AG04450 (cell line): ENCODE measurements around the gene ZNF276. TPM values are rescaled to one million over a fixed set of nuclear protein-coding genes. Genes with fewer than 3 reads are reported as not detected.

Experiments used
- CTCF ChIA-PET: fragments of 300-600, 350-600 bp; formaldehyde crosslinking; extraction: SDS; loops from one replicate; lab custom pipeline; 2022; ENCODE audit warnings: antibody characterized with exemption, inconsistent platforms; lab: Charles Lee
- POLR2A ChIA-PET: fragments of 350-600 bp; formaldehyde crosslinking; extraction: SDS; loops from one replicate; lab custom pipeline; 2021; ENCODE audit warnings: antibody characterized with exemption, inconsistent platforms; lab: Yijun Ruan, JAX
- DNase-seq: peaks from one replicate; pipeline ENCODE4 v3.0.0-alpha.2; 2011; ENCODE audit warnings: low read depth, low spot score
- H3K27ac ChIP-seq: one replicate; pipeline ENCODE4 v1.5.1; 2012; ENCODE audit warnings: low read depth, low read length, control low read depth
- H3K27me3 ChIP-seq: one replicate; pipeline ENCODE4 v1.6.0; 2012; ENCODE audit warnings: low read length; ENCODE audit not compliant: control insufficient read depth, insufficient read depth
- H3K4me3 ChIP-seq: 2 replicates; pipeline ENCODE4 v1.5.1; 2011; ENCODE audit warnings: mild to moderate bottlenecking, low read depth, low read length, control low read depth
- H3K9me3 ChIP-seq: 2 replicates; pipeline ENCODE4 v1.5.1; 2012; ENCODE audit warnings: low read length; ENCODE audit not compliant: control insufficient read depth, insufficient read depth
- polyA plus RNA-seq: library from polyadenylated mRNA; depleted of rRNA; stranded (reverse); fragments of >200 nt; gene quantifications from 2 replicates; pipeline ENCODE4 v1.2.3, GENCODE V29; 2011
- TF ChIP-seq, protein P1 (sequence below): IDR thresholded peaks from 2 replicates; pipeline ENCODE4 v1.5.1; 2011; ENCODE audit warnings: low read depth, low read length, control low read depth, inconsistent platforms

Gene ZNF276
- polyA plus RNA-seq, 1 experiment = 5.0 TPM

DNA sequence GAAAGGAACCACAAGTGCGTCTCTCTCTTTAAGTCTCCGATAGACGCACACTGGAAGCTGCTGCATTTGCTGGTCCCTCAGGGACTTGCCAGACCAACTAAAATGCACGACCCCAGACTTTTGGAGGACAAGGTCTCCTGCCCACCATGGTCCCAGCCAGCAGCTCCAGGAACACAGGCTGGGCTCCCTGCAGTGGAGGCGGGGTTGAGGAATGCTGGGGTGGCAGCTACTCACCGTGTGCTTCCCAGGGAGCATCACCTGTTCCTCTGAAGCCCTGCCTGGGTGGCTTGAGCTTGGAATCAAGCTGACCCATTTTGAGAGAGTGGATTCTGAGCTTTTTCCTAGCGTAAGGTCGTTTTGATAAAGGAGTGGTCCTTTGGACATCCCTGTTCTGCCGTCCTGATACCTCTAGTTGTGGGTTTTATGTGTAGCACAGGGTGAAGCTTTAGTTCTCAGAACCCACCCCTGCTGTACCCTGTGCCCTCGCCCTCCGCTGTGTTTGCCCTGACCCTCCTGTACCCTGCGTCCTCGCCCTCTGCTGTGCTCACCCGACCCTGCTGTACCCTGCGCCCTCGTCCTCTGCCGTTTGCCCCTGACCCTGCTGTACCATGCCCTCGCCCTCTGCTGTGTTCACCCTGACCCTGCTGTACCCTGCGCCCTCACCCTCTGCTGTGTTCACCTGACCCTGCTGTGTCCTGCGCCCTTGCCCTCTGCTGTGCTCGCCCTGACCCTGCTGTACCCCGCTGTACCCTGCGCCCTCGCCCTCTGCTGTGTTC, 11.0 kb downstream of the ZNF276 start:
- no peaks in the 10 kb centered on the region; the same call in 1 of the 2 replicates for H3K9me3 ChIP-seq
- ChIA-PET CTCF (interaction anchor here (1.5 kb wide), 1 partner anchor 129 kb away, joined by 3 read pairs; no protein-coding TSS in a partner anchor), POLR2A (no interaction called here)
- no peak overlapping the region for H3K4me3 ChIP-seq
- TF ChIP-seq, protein P1, sequence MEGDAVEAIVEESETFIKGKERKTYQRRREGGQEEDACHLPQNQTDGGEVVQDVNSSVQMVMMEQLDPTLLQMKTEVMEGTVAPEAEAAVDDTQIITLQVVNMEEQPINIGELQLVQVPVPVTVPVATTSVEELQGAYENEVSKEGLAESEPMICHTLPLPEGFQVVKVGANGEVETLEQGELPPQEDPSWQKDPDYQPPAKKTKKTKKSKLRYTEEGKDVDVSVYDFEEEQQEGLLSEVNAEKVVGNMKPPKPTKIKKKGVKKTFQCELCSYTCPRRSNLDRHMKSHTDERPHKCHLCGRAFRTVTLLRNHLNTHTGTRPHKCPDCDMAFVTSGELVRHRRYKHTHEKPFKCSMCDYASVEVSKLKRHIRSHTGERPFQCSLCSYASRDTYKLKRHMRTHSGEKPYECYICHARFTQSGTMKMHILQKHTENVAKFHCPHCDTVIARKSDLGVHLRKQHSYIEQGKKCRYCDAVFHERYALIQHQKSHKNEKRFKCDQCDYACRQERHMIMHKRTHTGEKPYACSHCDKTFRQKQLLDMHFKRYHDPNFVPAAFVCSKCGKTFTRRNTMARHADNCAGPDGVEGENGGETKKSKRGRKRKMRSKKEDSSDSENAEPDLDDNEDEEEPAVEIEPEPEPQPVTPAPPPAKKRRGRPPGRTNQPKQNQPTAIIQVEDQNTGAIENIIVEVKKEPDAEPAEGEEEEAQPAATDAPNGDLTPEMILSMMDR = no peak
- H3K27me3 ChIP-seq = no peaks in the 10 kb centered on the region
- H3K27ac ChIP-seq = no peak overlapping the region
- no peak for DNase-seq

DNA sequence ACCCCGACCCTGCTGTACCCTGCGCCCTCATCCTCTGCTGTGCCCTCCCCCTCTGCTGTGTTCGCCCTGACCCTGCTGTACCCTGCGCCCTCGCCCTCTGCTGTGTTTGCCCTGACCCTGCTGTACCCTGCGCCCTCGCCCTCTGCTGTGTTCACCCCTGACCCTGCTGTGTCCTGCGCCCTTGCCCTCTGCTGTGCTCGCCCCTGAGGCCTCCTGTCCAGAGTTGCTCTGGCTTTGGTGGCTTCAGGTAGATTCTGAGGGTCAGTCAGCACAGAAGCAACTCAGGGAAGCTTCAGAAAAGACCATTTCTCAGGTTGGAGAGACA, 11.5 kb downstream of the ZNF276 start:
- TF ChIP-seq, protein P1 = no peak
- POLR2A ChIA-PET = no interaction called here
- CTCF ChIA-PET = interaction anchor here (1.5 kb wide), 1 partner anchor 128 kb away, joined by 3 read pairs; no protein-coding TSS in a partner anchor

DNA sequence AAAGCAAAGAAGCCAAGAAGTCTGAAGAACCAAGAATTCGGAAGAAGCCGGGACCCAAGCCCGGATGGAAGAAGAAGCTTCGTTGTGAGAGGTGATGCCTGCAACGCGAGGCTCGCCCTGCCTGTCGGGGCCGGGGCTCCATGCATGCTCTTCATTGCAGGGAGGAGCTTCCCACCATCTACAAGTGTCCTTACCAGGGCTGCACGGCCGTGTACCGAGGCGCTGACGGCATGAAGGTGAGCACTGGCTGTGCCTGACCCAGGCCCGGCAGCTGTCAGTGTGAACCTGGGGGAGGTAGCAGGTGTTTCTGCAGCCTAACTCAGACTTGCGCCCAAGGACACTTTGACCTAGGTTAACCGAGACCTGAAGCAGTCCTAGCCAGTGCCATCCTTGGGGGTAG, 12.0 kb downstream of the ZNF276 start:
- CTCF ChIA-PET = no interaction called here

More for the DNA sequence above, 11.5 kb downstream of the ZNF276 start:
- no peak for DNase-seq
- Histone ChIP-seq H3K27ac (no peak overlapping the region), H3K4me3 (no peak overlapping the region), H3K9me3 (no peaks in the 10 kb centered on the region; the same call in 1 of the 2 replicates), H3K27me3 (no peaks in the 10 kb centered on the region)

DNA sequence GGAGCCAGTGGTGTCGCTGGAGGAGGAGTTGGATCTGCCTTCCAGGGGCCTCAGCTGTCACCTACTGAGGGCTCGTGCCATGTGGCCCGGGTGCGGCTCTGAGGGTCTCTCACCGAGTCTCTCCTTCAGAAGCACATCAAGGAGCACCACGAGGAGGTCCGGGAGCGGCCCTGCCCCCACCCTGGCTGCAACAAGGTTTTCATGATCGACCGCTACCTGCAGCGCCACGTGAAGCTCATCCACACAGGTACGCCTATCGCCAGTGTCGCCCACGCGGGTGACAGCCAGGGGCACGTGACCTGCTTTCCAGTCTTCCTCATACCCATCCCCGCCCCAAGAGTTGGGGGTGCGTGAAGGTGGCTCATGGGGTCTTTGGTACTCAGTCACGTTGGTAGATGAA, 12.5 kb downstream of the ZNF276 start:
- ChIA-PET CTCF (no interaction called here), POLR2A (no interaction called here)
- no peaks in the 10 kb centered on the region; the same call in 1 of the 2 replicates for H3K9me3 ChIP-seq
- TF ChIP-seq, protein P1 = no peak
- no peaks in the 10 kb centered on the region for H3K27me3 ChIP-seq
- no peak for DNase-seq
- no peak overlapping the region for H3K27ac ChIP-seq
- no peak overlapping the region for H3K4me3 ChIP-seq

More for the DNA sequence above, 12.0 kb downstream of the ZNF276 start:
- TF ChIP-seq, protein P1 = no peak
- Histone ChIP-seq H3K27ac (no peak overlapping the region), H3K27me3 (no peaks in the 10 kb centered on the region), H3K4me3 (no peak overlapping the region), H3K9me3 (no peaks in the 10 kb centered on the region; the same call in 1 of the 2 replicates)
- no peak for DNase-seq
- POLR2A ChIA-PET = no interaction called here

DNA sequence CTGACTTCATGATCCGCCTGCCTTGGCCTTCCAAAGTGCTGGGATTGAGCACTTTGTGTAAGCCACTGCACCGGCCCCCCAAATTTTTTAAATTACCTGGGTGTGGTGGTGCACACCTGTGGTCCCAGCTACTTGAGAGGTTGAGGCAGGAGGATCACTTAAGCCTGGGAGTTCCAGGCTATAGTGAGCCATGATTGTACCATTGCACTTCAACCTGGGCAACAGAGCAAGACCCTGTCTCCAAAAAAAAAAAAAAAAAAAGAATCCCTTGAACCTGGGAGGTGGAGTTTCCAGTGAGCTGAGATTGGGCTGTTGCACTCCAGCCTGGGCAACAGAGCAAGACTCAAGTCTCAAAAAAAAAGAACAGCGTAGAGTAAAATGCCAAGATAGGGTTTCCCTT, 15.2 kb downstream of the ZNF276 start:
- ChIA-PET CTCF (interaction anchor here (1.5 kb wide), 1 partner anchor 124 kb away, joined by 6 read pairs; no protein-coding TSS in a partner anchor), POLR2A (no interaction called here)
- Histone ChIP-seq H3K4me3 (no peak overlapping the region), H3K9me3 (no peaks in the 10 kb centered on the region; the same call in 1 of the 2 replicates), H3K27ac (no peak overlapping the region), H3K27me3 (no peaks in the 10 kb centered on the region)
- no peak for DNase-seq
- TF ChIP-seq, protein P1 = no peak
